ENCODE data around the gene SLC45A3. TPM values are rescaled to one million over a fixed set of nuclear protein-coding genes. Genes with fewer than 3 reads are reported as not detected.

The SLC45A3 gene
- total and polyA plus RNA-seq, 2 donors (not counting 3 experiments of a cell fraction or from before 2014, with no cell fraction given), result 15.1 to 15.6 TPM

- Histone ChIP-seq H3K27ac (ENCODE audit: insufficient read depth, low read depth, low read length) (no peak overlapping the region), H4K20me1 (replicated peaks; ENCODE audit: control insufficient read depth, extremely low read depth, insufficient read depth, low read length) (no peaks in the 10 kb centered on the region), H3K4me3 (replicated peaks in 1 of 3; ENCODE audit: insufficient read depth in 1 of 3, low read depth in 1 of 3, low read length in 3 of 3) (no peak overlapping the region), H3K9ac (replicated peaks; ENCODE audit: extremely low read depth, insufficient read depth, low read length) (no peak overlapping the region), H3K4me1 (ENCODE audit: control insufficient read depth, extremely low read depth, insufficient read depth, low read length) (peaks cover 11% of the 10 kb centered on the region), H3K27me3 (ENCODE audit: control insufficient read depth in 2 of 2, insufficient read depth in 2 of 2, low read length in 2 of 2) (no peaks in the 10 kb centered on the region), H3K9me1 (replicated peaks; ENCODE audit: control insufficient read depth, extremely low read depth, insufficient read depth, low read length) (no peaks in the 10 kb centered on the region), H3K9me3 (replicated peaks; ENCODE audit: control insufficient read depth, insufficient read depth, low read length) (no peaks in the 10 kb centered on the region), H3K4me2 (ENCODE audit: insufficient read depth, low read length) (no peak overlapping the region), H2AFZ (ENCODE audit: low read depth, low read length) (no peak overlapping the region), H3K36me3 (ENCODE audit: control insufficient read depth in 2 of 2, extremely low read depth in 1 of 2, insufficient read depth in 2 of 2, low read length in 2 of 2) (peaks cover 3 to 9% of the 10 kb centered on the region in 2 experiments), H3K79me2 (ENCODE audit: control insufficient read depth, insufficient read depth, low read length) (peaks cover 77% of the 10 kb centered on the region)
- DNase-seq (ENCODE audit: low read depth, low spot score) (no peak), FAIRE-seq (no peak)
- no TSS peak for BruUV-seq (replicated peaks)
- TF ChIP-seq FOS (IDR thresholded peaks at IDR 0.05; ENCODE audit: borderline replicate concordance, insufficient read depth, low read length) (no peak), EZH2 (IDR thresholded peaks at IDR 0.05; ENCODE audit: borderline replicate concordance, low read depth, low read length, severe bottlenecking) (no peak), GATA2 (IDR thresholded peaks at IDR 0.05; ENCODE audit: insufficient read depth, insufficient read length, low read depth, low read length) (no peak), POLR2AphosphoS5 (IDR thresholded peaks at IDR 0.05; ENCODE audit: insufficient read depth, low read depth, low read length) (no peak), MYC (IDR thresholded peaks at IDR 0.05; ENCODE audit: low read depth, low read length) (no peak), CTCF (IDR thresholded peaks at IDR 0.05; ENCODE audit: extremely low read depth in 1 of 2, insufficient read depth in 1 of 2, low read depth in 1 of 2, low read length in 2 of 2) (no peak), JUN (IDR thresholded peaks at IDR 0.05; ENCODE audit: borderline replicate concordance, insufficient read depth, insufficient read length, low read depth) (no peak), POLR2A (IDR thresholded peaks at IDR 0.05; ENCODE audit: low read depth, low read length) (no peak)
- TF ChIP-seq, protein P1, sequence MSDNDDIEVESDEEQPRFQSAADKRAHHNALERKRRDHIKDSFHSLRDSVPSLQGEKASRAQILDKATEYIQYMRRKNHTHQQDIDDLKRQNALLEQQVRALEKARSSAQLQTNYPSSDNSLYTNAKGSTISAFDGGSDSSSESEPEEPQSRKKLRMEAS (IDR thresholded peaks at IDR 0.05; ENCODE audit: insufficient read depth, insufficient read length), result no peak
- dilution Hi-C loops (cut with MboI; ENCODE audit: extremely low pct_ligation_motif_present, low sequenced_read_pairs), result no loop called here
- CTCF ChIA-PET, result interaction anchor here (1.2 kb wide), 1 partner anchor 34 kb away, joined by 3 read pairs; no protein-coding TSS in a partner anchor
- POLR2A ChIA-PET, result no interaction called here
- intact Hi-C loops (cut with micrococcal nuclease), result no loop called here
Observed at GRCh38 chr1:205626216-205626615, 54.1 kb downstream of the SLC45A3 start.

Measured in endothelial cell of umbilical vein (primary cell).